ENCODE measurements around the gene TMEM106C.

TMEM106C gene

GRCh38 chr12:47975036-47975620 lies 11.7 kb downstream of the TMEM106C start:
- DNase-seq (ENCODE audit: insufficient read length, low spot score) = no peak
- TF ChIP-seq, protein P1, sequence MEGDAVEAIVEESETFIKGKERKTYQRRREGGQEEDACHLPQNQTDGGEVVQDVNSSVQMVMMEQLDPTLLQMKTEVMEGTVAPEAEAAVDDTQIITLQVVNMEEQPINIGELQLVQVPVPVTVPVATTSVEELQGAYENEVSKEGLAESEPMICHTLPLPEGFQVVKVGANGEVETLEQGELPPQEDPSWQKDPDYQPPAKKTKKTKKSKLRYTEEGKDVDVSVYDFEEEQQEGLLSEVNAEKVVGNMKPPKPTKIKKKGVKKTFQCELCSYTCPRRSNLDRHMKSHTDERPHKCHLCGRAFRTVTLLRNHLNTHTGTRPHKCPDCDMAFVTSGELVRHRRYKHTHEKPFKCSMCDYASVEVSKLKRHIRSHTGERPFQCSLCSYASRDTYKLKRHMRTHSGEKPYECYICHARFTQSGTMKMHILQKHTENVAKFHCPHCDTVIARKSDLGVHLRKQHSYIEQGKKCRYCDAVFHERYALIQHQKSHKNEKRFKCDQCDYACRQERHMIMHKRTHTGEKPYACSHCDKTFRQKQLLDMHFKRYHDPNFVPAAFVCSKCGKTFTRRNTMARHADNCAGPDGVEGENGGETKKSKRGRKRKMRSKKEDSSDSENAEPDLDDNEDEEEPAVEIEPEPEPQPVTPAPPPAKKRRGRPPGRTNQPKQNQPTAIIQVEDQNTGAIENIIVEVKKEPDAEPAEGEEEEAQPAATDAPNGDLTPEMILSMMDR (IDR thresholded peaks at IDR 0.05; ENCODE audit: insufficient read depth, missing control alignments) = no peak
- no peak for FAIRE-seq

GRCh38 chr12:47975816-47976215 lies 12.4 kb downstream of the TMEM106C start:
- DNase-seq (ENCODE audit: insufficient read length, low spot score) (no peak), FAIRE-seq (no peak)
- TF ChIP-seq, protein P1 (IDR thresholded peaks at IDR 0.05; ENCODE audit: insufficient read depth, missing control alignments) = no peak

GRCh38 chr12:47977046-47977771 lies 13.8 kb downstream of the TMEM106C start:
- no peak for FAIRE-seq
- TF ChIP-seq, protein P1 (IDR thresholded peaks at IDR 0.05; ENCODE audit: insufficient read depth, missing control alignments) = no peak

DNA sequence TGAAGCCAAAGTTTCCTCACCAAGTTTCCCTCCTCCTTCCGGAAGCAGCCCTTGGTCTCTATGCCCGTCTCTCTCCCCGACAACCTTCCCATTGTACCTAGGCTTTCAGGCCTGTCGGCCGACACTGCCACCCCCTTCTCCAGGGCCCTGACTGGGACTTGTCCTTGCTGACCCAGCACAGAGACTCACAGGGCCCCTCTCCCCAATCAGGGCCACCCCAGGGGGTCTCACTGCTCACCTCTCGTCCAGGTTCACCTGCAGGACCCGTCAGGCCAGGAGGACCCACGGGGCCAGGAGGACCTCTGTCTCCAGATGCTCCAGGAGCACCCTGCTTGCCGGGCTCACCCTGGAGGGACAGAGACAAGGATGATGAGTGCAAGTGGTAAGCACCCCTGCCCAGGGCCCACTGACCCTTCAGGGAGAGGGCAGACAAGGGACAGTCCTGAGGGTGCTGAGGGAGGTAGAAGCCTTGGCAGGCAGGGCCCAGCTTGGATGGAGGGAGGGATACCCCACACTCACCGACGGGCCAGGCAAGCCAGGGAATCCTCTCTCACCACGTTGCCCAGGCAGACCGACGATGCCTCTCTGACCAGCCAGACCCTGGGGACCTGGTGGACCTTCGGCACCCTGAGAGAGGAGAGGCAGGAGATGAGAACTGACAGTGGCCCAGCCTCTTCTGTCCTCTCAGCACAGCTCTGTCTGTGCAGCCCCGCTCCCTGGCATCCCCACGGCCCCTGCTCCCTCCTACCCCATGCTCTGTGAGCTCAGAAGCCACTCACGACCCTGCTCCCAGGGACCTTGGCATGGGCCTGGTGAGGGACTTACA lies 14.6 kb downstream of the TMEM106C start:
- no peak for FAIRE-seq
- TF ChIP-seq, protein P1 (IDR thresholded peaks at IDR 0.05; ENCODE audit: insufficient read depth, missing control alignments) = no peak
- no peak for DNase-seq (ENCODE audit: insufficient read length, low spot score)

More at GRCh38 chr12:47977046-47977771, 13.8 kb downstream of the TMEM106C start:
- DNase-seq (ENCODE audit: insufficient read length, low spot score) = no peak

DNA sequence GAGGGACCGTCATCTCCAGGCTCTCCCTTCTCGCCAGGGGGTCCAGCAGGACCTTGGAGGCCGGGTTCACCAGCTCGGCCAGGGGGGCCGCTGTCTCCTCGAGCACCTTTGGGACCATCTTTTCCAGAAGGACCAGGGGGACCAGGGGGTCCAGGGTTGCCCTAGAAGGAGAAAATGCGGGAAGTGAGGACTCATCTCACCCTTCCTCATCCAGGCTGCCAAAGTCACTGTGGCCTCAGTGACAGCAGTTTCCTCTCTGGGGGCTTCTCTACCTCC lies 15.1 kb downstream of the TMEM106C start:
- DNase-seq (ENCODE audit: insufficient read length, low spot score) = no peak
- FAIRE-seq = no peak
- TF ChIP-seq, protein P1 (IDR thresholded peaks at IDR 0.05; ENCODE audit: insufficient read depth, missing control alignments) = no peak

GRCh38 chr12:47979166-47979565 lies 15.8 kb downstream of the TMEM106C start:
- no peak for FAIRE-seq
- DNase-seq (ENCODE audit: insufficient read length, low spot score) = no peak
- TF ChIP-seq, protein P1 (IDR thresholded peaks at IDR 0.05; ENCODE audit: insufficient read depth, missing control alignments) = no peak
